Body of pancreas (tissue), 4 donors: ENCODE measurements around the gene OSBPL1A.

Source experiments
- CTCF ChIP-seq, 7 experiments: fragments of 450-650 bp in 4 of 7; fragments of 200-600 bp in 3 of 7; sonication (generic) in 3 of 7; IDR thresholded peaks; one replicate each; pipeline ENCODE4 v1.5.1; 2016 to 2019; ENCODE audit warnings: antibody characterized with exemption in 7 of 7
- POLR2A ChIP-seq, 3 donors: fragments of 450-650 bp; IDR thresholded peaks; one replicate each; pipeline ENCODE4 v1.6.1; 2016; ENCODE audit warnings: antibody characterized with exemption in 3 of 3, mild to moderate bottlenecking in 2 of 3

GRCh38 chr18:24228667-24229041 is 169.0 kb downstream of the OSBPL1A start:
- TF ChIP-seq CTCF (IDR thresholded peaks at IDR 0.05) (no peak), POLR2A (IDR thresholded peaks at IDR 0.05) (no peak)
